Skeletal muscle tissue (tissue), 4 donors: ENCODE results near the gene KIF5A. TPM values are rescaled to one million over a fixed set of nuclear protein-coding genes. Genes with fewer than 3 reads are reported as not detected.

Source experiments
- H3K27ac ChIP-seq: one replicate; pipeline ENCODE4 v1.7.0; 2013; ENCODE audit warnings: mild to moderate bottlenecking, low read depth, low read length, inconsistent platforms
- H3K27me3 ChIP-seq, 3 donors: one replicate each; pipeline ENCODE4 v1.7.0; 2013; ENCODE audit warnings: low read length in 3 of 3; ENCODE audit not compliant: control insufficient read depth in 3 of 3, insufficient read depth in 3 of 3
- H3K36me3 ChIP-seq, 3 donors: one replicate each; pipeline ENCODE4 v1.7.0; 2013; ENCODE audit warnings: low read length in 3 of 3; ENCODE audit not compliant: control insufficient read depth in 3 of 3, insufficient read depth in 3 of 3
- H3K4me1 ChIP-seq, 3 donors: one replicate each; pipeline ENCODE4 v1.7.0; 2013; ENCODE audit warnings: low read length in 3 of 3, mild to moderate bottlenecking in 3 of 3; ENCODE audit not compliant: control insufficient read depth in 3 of 3, insufficient read depth in 3 of 3
- H3K4me3 ChIP-seq, 3 donors: one replicate each; pipeline ENCODE4 v1.7.0; 2013; ENCODE audit warnings: low read length in 3 of 3
- H3K9ac ChIP-seq, 3 donors: one replicate each; pipeline ENCODE4 v1.7.0; 2013; ENCODE audit warnings: low read length in 3 of 3, mild to moderate bottlenecking in 3 of 3, moderate library complexity in 2 of 3, low read depth in 1 of 3
- H3K9me3 ChIP-seq, 3 donors: one replicate each; pipeline ENCODE4 v1.7.0; 2013; ENCODE audit warnings: low read length in 3 of 3; ENCODE audit not compliant: control insufficient read depth in 3 of 3
- total RNA-seq: library from RNA; depleted of rRNA; stranded (reverse); fragments of >200 nt; gene quantifications from one replicate; pipeline ENCODE4 v1.2.3, GENCODE V29; 2014
- donor health status: Osteomylitis.

KIF5A gene
- total RNA-seq, 1 donor from 2014 or later: under 0.01 TPM

DNA sequence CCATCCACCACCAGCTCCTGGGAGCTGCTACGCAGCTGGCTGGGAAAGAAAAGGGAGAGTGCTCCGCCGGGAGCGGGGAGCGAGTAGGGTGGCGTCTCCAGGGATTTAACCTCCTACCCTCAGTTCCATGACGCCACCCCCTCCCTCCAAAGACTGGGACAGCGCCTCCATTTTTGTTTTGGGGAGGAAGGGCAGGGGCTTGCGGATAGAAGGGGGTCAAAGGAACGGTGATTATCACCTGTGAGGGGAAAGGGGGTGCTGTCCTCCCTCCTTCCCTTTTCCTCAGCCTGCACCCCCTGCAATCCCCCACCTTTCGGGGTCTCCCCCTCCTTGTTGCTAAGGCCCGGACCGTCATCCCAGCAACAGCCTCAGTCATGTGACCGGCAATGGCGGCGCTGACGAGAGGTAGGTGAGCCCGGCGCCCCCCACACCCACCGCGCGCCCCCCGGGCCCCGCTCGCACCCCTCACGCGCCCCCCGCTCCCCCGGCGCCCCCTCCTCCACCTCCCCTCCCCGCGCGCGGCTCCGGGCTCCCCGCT, 54.7 kb downstream of the KIF5A start, which contains the start of gene DTX3:
TSS of gene DTX3 (plus strand) at position 371 of the 538 bp plus-strand sequence. CDS start 1,694 bp downstream, outside the sequence.
- Histone ChIP-seq H3K4me3 (peak within 1 kb of the TSS; percentile 63 to 75 (median 73)), H3K4me1 (peaks cover 12 to 20% (median 18%) of the 10 kb centered on the region in 3 donors), H3K27me3 (peaks cover 16 to 31% (median 26%) of the 10 kb centered on the region in 3 donors), H3K9ac (peak within 1 kb of the TSS; percentile 59 to 75 (median 70)), H3K9me3 (no peaks in the 10 kb centered on the region), H3K36me3 (peaks cover 12 to 29% (median 17%) of the 10 kb centered on the region in 3 donors), H3K27ac (peak within 1 kb of the TSS; percentile 77)

GRCh38 chr12:57604992-57605810, 55.4 kb downstream of the KIF5A start:
- Histone ChIP-seq H3K4me3 (peak overlapping the region; percentile 57 to 61 (median 60)), H3K9ac (peak overlapping the region in 2 of 3 donors; percentile 50 to 75), H3K27ac (peak overlapping the region; percentile 77), H3K9me3 (no peaks in the 10 kb centered on the region), H3K27me3 (peaks cover 16 to 31% (median 26%) of the 10 kb centered on the region in 3 donors), H3K4me1 (peaks cover 12 to 20% (median 18%) of the 10 kb centered on the region in 3 donors), H3K36me3 (peaks cover 11 to 25% (median 11%) of the 10 kb centered on the region in 3 donors)

DNA sequence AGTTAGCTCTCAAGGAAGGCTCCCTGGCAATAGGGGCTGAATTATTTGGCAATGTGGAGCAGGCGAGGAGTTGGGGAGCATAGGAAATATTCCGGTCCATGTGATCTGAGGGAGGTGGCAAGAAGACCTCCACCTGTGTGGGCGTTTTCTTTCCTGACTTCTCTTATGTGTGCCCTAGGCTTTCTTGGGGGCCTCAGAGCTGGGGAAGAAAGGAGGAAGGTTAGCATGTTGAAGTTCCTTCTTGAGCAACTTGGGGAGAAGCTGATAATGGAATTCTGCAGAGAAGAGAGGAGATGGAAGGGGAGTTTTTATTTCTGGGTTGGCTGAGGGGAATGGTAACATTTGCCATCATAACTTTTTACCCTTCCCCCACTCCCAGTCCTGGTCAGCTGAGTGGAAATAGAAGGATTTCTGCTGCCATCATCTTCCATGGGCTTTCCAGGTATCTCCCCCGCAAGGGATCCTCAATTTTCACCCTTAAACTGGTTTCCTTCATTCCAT, 56.0 kb downstream of the KIF5A start:
- Histone ChIP-seq H3K27me3 (peaks cover 16 to 35% (median 33%) of the 10 kb centered on the region in 3 donors), H3K4me3 (peak overlapping the region; percentile 57 to 61 (median 60)), H3K4me1 (peaks cover 16 to 26% (median 24%) of the 10 kb centered on the region in 3 donors), H3K9me3 (no peaks in the 10 kb centered on the region), H3K9ac (peak overlapping the region in 1 of 3 donors; percentile 75), H3K27ac (peak overlapping the region; percentile 77), H3K36me3 (peaks cover 6 to 18% (median 8%) of the 10 kb centered on the region in 3 donors)

DNA sequence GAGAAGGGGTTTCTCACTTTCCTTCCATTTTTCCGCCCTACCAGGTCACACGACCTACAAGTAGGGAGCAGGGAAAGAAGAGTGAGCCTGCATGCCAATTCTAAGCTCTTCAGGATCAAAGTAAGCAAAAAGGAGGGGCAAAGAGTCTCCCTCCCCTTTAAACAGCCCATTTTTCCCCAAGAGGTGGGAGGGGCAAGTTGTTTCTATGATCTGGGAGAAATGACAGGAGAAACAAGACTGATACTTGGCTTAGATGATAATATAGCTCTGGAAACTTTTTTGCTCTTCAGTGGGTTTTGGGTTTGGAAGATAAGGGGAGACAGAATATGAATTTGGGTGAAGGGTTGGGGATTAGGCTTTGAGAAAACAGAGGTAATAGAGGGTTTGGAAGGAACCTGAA, 56.6 kb downstream of the KIF5A start:
- Histone ChIP-seq H3K9me3 (no peaks in the 10 kb centered on the region), H3K36me3 (peaks cover 3 to 13% (median 4%) of the 10 kb centered on the region in 3 donors), H3K4me1 (peaks cover 18 to 28% (median 26%) of the 10 kb centered on the region in 3 donors), H3K9ac (peak overlapping the region in 1 of 3 donors; percentile 33), H3K4me3 (no peak overlapping the region), H3K27me3 (peaks cover 19 to 38% (median 38%) of the 10 kb centered on the region in 3 donors), H3K27ac (no peak overlapping the region)

DNA sequence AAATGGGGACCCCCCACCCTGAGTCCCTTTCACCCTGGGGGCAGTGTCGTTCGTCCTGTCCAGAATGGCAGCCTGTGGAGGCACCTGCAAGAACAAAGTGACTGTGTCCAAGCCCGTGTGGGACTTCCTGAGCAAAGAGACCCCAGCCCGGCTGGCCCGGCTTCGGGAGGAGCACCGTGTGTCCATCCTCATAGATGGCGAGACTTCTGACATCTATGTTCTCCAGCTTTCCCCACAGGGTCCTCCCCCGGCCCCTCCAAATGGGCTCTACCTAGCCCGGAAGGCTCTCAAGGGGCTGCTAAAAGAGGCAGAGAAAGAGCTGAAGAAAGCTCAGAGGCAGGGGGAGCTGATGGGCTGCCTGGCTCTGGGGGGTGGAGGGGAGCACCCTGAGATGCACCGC, 57.0 kb downstream of the KIF5A start:
- Histone ChIP-seq H3K4me1 (peaks cover 19 to 28% (median 26%) of the 10 kb centered on the region in 3 donors), H3K27ac (no peak overlapping the region), H3K4me3 (no peak overlapping the region), H3K9me3 (no peaks in the 10 kb centered on the region), H3K27me3 (peaks cover 19 to 38% (median 38%) of the 10 kb centered on the region in 3 donors), H3K9ac (peak overlapping the region in 1 of 3 donors; percentile 33), H3K36me3 (peaks cover 0 to 8% (median 4%) of the 10 kb centered on the region in 3 donors)

DNA sequence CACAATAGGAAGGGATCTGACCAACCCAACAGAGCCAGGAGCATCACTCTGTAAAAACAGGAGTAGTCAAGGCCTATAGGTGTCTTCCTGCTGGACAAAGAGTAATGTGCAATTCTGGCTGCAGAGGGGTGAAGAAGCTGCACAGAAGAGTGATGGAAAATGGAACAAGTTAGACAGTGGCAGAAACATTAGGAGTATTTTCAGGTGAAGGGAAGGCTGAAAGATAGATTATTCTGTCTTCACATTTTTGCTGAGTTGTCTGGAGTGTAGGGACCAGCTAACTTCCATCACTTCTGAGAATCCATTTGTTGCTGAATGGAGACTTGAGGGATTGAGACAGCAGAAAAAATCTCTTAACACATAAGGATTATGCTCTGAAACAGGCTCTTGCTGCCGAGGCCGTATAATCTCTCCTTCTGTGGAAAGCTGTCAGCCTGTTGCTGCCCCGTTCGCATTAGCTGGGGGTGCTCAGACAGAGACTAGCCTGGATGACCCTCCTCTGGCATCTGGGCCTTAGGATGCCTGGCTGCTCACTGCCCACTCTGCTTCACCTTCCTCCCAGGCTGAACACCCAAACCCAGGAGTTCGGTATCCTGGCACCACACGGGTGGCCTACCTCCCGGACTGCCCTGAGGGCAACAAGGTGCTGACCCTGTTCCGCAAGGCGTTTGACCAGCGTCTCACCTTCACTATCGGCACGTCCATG, 58.3 kb downstream of the KIF5A start:
- no peak overlapping the region for H3K9ac ChIP-seq
- H3K4me3 ChIP-seq: no peak overlapping the region
- no peaks in the 10 kb centered on the region for H3K9me3 ChIP-seq
- peaks cover 0 to 3% (median 0%) of the 10 kb centered on the region in 3 donors for H3K36me3 ChIP-seq
- H3K4me1 ChIP-seq: peaks cover 26 to 30% (median 26%) of the 10 kb centered on the region in 3 donors
- H3K27ac ChIP-seq: peak overlapping the region; percentile 40
- H3K27me3 ChIP-seq: peaks cover 28 to 51% (median 51%) of the 10 kb centered on the region in 3 donors

- Histone ChIP-seq H3K27me3 (peaks cover 34 to 62% (median 55%) of the 10 kb centered on the region in 3 donors), H3K9ac (peak overlapping the region in 1 of 3 donors; percentile 45), H3K36me3 (peaks cover 0 to 3% (median 0%) of the 10 kb centered on the region in 3 donors), H3K9me3 (no peaks in the 10 kb centered on the region), H3K4me1 (peaks cover 26 to 29% (median 27%) of the 10 kb centered on the region in 3 donors), H3K4me3 (peak overlapping the region in 1 of 3 donors; percentile 22), H3K27ac (peak overlapping the region; percentile 40)
Measured at GRCh38 chr12:57609101-57609780, 59.4 kb downstream of the KIF5A start.

DNA sequence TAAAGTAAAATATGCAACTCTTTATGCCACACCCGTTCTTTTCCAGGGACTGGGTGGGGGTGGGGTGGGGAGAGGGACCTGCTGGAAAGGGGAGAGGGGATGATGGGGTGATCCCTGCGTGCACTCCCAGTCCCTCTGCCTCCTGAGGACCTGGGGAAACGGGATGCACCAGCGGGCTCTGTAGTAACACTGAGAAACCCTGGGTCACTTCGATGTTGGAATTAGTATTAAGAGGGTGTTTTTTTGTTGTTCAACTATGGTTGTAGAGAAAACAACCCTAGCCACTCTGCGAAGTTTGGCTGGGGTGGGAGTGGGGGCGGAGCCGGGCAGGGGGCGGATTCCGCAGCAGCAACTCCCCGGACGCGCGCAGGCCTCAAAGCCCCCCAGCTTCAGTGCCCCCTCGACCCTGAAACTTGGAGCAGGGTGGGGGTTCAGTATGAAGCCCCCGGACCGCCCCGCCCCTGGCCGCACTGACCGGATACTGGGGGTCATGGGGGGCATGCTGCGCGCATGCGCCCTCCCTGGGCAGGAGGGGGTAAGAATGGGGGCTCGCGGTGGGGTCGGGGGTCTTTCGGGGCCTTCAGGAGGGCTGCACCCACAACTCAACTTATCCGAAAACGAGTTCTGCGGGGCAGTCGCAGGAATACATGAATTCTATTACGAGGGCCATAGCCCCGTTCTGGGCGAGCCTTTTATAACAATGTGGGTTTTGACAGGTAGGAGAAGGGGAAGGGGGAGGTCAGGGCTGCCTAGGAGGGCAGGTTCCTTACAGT, 60.1 kb downstream of the KIF5A start:
- Histone ChIP-seq H3K36me3 (peaks cover 0 to 3% (median 2%) of the 10 kb centered on the region in 3 donors), H3K4me3 (peak overlapping the region; percentile 52 to 64 (median 56)), H3K9me3 (no peaks in the 10 kb centered on the region), H3K27ac (peak overlapping the region; percentile 66), H3K9ac (peak overlapping the region; percentile 43 to 73 (median 45)), H3K27me3 (peaks cover 29 to 62% (median 61%) of the 10 kb centered on the region in 3 donors), H3K4me1 (peaks cover 21 to 29% (median 23%) of the 10 kb centered on the region in 3 donors)
